ENCODE results near the gene NUBP1. TPM values are rescaled to one million over a fixed set of nuclear protein-coding genes. Genes with fewer than 3 reads are reported as not detected.

Gene NUBP1
- total RNA-seq = 30.9 and 35.5 TPM in 2 replicates

GRCh38 chr16:10743610-10744369 lies at the start of gene NUBP1:
NUBP1 (plus strand) TSS chr16:10743842; CDS start chr16:10743864, 22 bp downstream.

GRCh38 chr16:10694830-10695229 lies 48.8 kb upstream of the NUBP1 start, which contains the start of gene TEKT5:
TEKT5 (minus strand) TSS chr16:10694930; CDS start chr16:10694873, 57 bp downstream.

GRCh38 chr16:10817963-10818941 lies 74.6 kb downstream of the NUBP1 start, which contains the start of gene TVP23A:
TVP23A (minus strand) TSS chr16:10818794; CDS start chr16:10818493, 301 bp downstream.

Other genes with a start within 250 kb of the NUBP1 start
- gene EMP2, start 163.2 kb upstream of the NUBP1 start, total RNA-seq = 20.5 and 23.4 TPM in 2 replicates
- not detected in 2 replicates for gene TEKT5, start 48.9 kb upstream of the NUBP1 start, total RNA-seq
- under 0.01 TPM in 1 of 2 replicates, not detected in the other for gene TVP23A, start 75.0 kb downstream of the NUBP1 start, total RNA-seq
- under 0.01 and 0.30 TPM in 2 replicates for gene CIITA, start 133.4 kb downstream of the NUBP1 start, total RNA-seq
- 65.6 and 69.0 TPM in 2 replicates for gene DEXI, start 198.6 kb downstream of the NUBP1 start, total RNA-seq
- 9.8 and 11.4 TPM in 2 replicates for gene CLEC16A, start 200.7 kb downstream of the NUBP1 start, total RNA-seq

Data from bronchus fibroblast of lung (primary cell).